Mesenchymal stem cell (in vitro differentiated cells and primary cell): ENCODE measurements around the gene POLK.

Source experiments
- DNase-seq: peaks from one replicate; pipeline ENCODE4 v3.0.0-alpha.2; 2013
- H2AFZ ChIP-seq: one replicate; pipeline ENCODE4 v1.6.1; 2013; ENCODE audit warnings: low read depth, mild to moderate bottlenecking, control low read depth, inconsistent platforms, low read length, moderate library complexity
- H2AK5ac ChIP-seq: 2 replicates; pipeline ENCODE4 v1.6.1; 2013; ENCODE audit warnings: low read length, moderate library complexity, mild to moderate bottlenecking, inconsistent platforms; ENCODE audit not compliant: severe bottlenecking
- H2BK120ac ChIP-seq: one replicate; pipeline ENCODE4 v1.6.1; 2013; ENCODE audit warnings: low read depth, mild to moderate bottlenecking, inconsistent platforms, low read length, moderate library complexity
- H2BK12ac ChIP-seq, 2 experiments: one replicate each; pipeline ENCODE4 v1.6.1; 2013; ENCODE audit warnings: inconsistent platforms in 2 of 2, low read length in 2 of 2, mild to moderate bottlenecking in 2 of 2, moderate library complexity in 2 of 2, control low read depth in 1 of 2
- H2BK15ac ChIP-seq: one replicate; pipeline ENCODE4 v1.6.1; 2013; ENCODE audit warnings: mild to moderate bottlenecking, low read depth, inconsistent platforms; ENCODE audit not compliant: poor library complexity, severe bottlenecking
- H2BK5ac ChIP-seq: 2 replicates; pipeline ENCODE4 v1.6.1; 2013; ENCODE audit warnings: low read depth, mild to moderate bottlenecking, low read length, control low read depth, inconsistent platforms; ENCODE audit not compliant: poor library complexity, severe bottlenecking
- H3K14ac ChIP-seq, 2 experiments: one replicate each; pipeline ENCODE4 v1.6.1; 2013; ENCODE audit warnings: inconsistent platforms in 2 of 2, low read length in 2 of 2, control low read depth in 1 of 2, mild to moderate bottlenecking in 1 of 2, moderate library complexity in 1 of 2
- H3K18ac ChIP-seq, 2 experiments: one replicate each; pipeline ENCODE4 v1.6.1; 2013; ENCODE audit warnings: inconsistent platforms in 2 of 2, low read length in 2 of 2, control low read depth in 1 of 2, low read depth in 1 of 2, mild to moderate bottlenecking in 1 of 2
- H3K23ac ChIP-seq, 2 experiments: one replicate each; pipeline ENCODE4 v1.6.1; 2013; ENCODE audit warnings: inconsistent platforms in 2 of 2, low read length in 2 of 2, mild to moderate bottlenecking in 2 of 2, moderate library complexity in 2 of 2, control low read depth in 1 of 2
- H3K27ac ChIP-seq: 2 replicates; pipeline ENCODE4 v1.5.1; 2013; ENCODE audit warnings: mild to moderate bottlenecking, moderate library complexity, low read length, control low read depth, inconsistent platforms; ENCODE audit not compliant: poor library complexity, severe bottlenecking
- H3K27me3 ChIP-seq, 2 experiments: 2 replicates each; pipeline versions ENCODE4 v1.6.1 to v1.7.0; 2013; ENCODE audit warnings: low read length in 2 of 2, mild to moderate bottlenecking in 2 of 2, moderate library complexity in 2 of 2, control low read depth in 1 of 2, inconsistent platforms in 1 of 2; ENCODE audit not compliant: control insufficient read depth in 1 of 2, insufficient read depth in 1 of 2
- H3K36me3 ChIP-seq, 2 experiments: 2 replicates each; pipeline versions ENCODE4 v1.6.1 to v1.7.0; 2013; ENCODE audit warnings: low read length in 2 of 2, control low read depth in 1 of 2, inconsistent platforms in 1 of 2, low read depth in 1 of 2, mild to moderate bottlenecking in 1 of 2; ENCODE audit not compliant: insufficient read depth in 2 of 2, control insufficient read depth in 1 of 2
- H3K4ac ChIP-seq, 2 experiments: one replicate each; pipeline ENCODE4 v1.6.1; 2013; ENCODE audit warnings: inconsistent platforms in 2 of 2, low read length in 2 of 2, mild to moderate bottlenecking in 2 of 2, moderate library complexity in 2 of 2, control low read depth in 1 of 2, low read depth in 1 of 2
- H3K4me1 ChIP-seq: 2 replicates; pipeline ENCODE4 v1.6.1; 2013; ENCODE audit warnings: low read depth, low read length, control low read depth; ENCODE audit not compliant: control insufficient read depth, insufficient read depth
- H3K4me2 ChIP-seq: 2 replicates; pipeline ENCODE4 v1.6.1; 2013; ENCODE audit warnings: low read length, mild to moderate bottlenecking, inconsistent platforms; ENCODE audit not compliant: poor library complexity, severe bottlenecking
- H3K4me3 ChIP-seq, 2 experiments: 2 replicates each; pipeline versions ENCODE4 v1.5.1 to v1.7.0; 2013; ENCODE audit warnings: low read length in 2 of 2, mild to moderate bottlenecking in 2 of 2, control low read depth in 1 of 2, low read depth in 1 of 2; ENCODE audit not compliant: insufficient read depth in 1 of 2
- H3K79me1 ChIP-seq: replicated peaks from 2 replicates; pipeline ENCODE4 v1.6.1; 2013; ENCODE audit warnings: mild to moderate bottlenecking, control low read depth, low read length, inconsistent platforms; ENCODE audit not compliant: poor library complexity, severe bottlenecking
- H3K9ac ChIP-seq: 2 replicates; pipeline ENCODE4 v1.7.0; 2013; ENCODE audit warnings: mild to moderate bottlenecking, low read length, moderate library complexity
- H3K9me3 ChIP-seq: 2 replicates; pipeline ENCODE4 v1.7.0; 2013; ENCODE audit warnings: mild to moderate bottlenecking, low read length; ENCODE audit not compliant: control insufficient read depth
- H4K8ac ChIP-seq: one replicate; pipeline ENCODE4 v1.6.1; 2013; ENCODE audit warnings: inconsistent platforms, mild to moderate bottlenecking, low read length, moderate library complexity
- H4K91ac ChIP-seq: one replicate; pipeline ENCODE4 v1.6.1; 2013; ENCODE audit warnings: mild to moderate bottlenecking, low read length, inconsistent platforms
- WGBS: methylation state at CpG from one replicate; pipeline ENCODE4 v1.1.7; 2013; ENCODE audit warnings: mixed read lengths; 5-methylcytosine and 5-hydroxymethylcytosine counted together

POLK gene

GRCh38 chr5:75512383-75513074 is 838 bp downstream of the POLK start:
- Histone ChIP-seq H3K4me3 (peak overlapping the region in 1 of 2 experiments; percentile 95), H2BK5ac (no peak overlapping the region), H3K27ac (no peak overlapping the region), H3K4ac (no peak overlapping the region), H4K91ac (no peak overlapping the region), H2BK15ac (no peak overlapping the region), H3K9ac (peak overlapping the region; percentile 96), H3K23ac (no peak overlapping the region), H2BK12ac (no peak overlapping the region), H3K36me3 (peaks cover 0 to 2% of the 10 kb centered on the region in 2 experiments), H3K9me3 (no peaks in the 10 kb centered on the region), H3K14ac (no peak overlapping the region), H2AK5ac (no peak overlapping the region), H3K4me2 (peak overlapping the region; percentile 68), H3K18ac (no peak overlapping the region), H3K4me1 (peaks cover 3% of the 10 kb centered on the region), H2BK120ac (no peak overlapping the region), H3K27me3 (no peaks in the 10 kb centered on the region), H3K79me1 (no peaks in the 10 kb centered on the region), H2AFZ (no peak overlapping the region), H4K8ac (no peak overlapping the region)
- no peak for DNase-seq
- 90% methylated on average over 15 of the region's 16 CpGs for WGBS

- no CpG with 5 or more reads among the region's 1 CpG for WGBS
- no peak overlapping the region for H3K14ac ChIP-seq
- no peak overlapping the region for H2AK5ac ChIP-seq
- H3K18ac ChIP-seq: no peak overlapping the region
- H3K27me3 ChIP-seq: no peaks in the 10 kb centered on the region
- no peak overlapping the region for H2AFZ ChIP-seq
- no peak overlapping the region for H3K23ac ChIP-seq
- H3K4me1 ChIP-seq: peaks cover 5% of the 10 kb centered on the region
- H2BK15ac ChIP-seq: no peak overlapping the region
- H3K4me2 ChIP-seq: no peak overlapping the region
- no peak overlapping the region for H3K27ac ChIP-seq
- peak overlapping the region in 1 of 2 experiments; percentile 95 for H3K4me3 ChIP-seq
- H4K91ac ChIP-seq: no peak overlapping the region
- no peak for DNase-seq
- no peak overlapping the region for H3K4ac ChIP-seq
- H3K9me3 ChIP-seq: no peaks in the 10 kb centered on the region
- peak overlapping the region; percentile 96 for H3K9ac ChIP-seq
- H4K8ac ChIP-seq: no peak overlapping the region
- no peak overlapping the region for H2BK5ac ChIP-seq
- H3K36me3 ChIP-seq: peaks cover 0 to 2% of the 10 kb centered on the region in 2 experiments
- no peak overlapping the region for H2BK12ac ChIP-seq
- peaks cover 2% of the 10 kb centered on the region for H3K79me1 ChIP-seq
- H2BK120ac ChIP-seq: no peak overlapping the region
Measured at GRCh38 chr5:75513841-75514240, 2.1 kb downstream of the POLK start.

- Histone ChIP-seq H3K18ac (no peak overlapping the region), H2BK5ac (no peak overlapping the region), H2AFZ (no peak overlapping the region), H4K8ac (no peak overlapping the region), H2BK120ac (no peak overlapping the region), H3K79me1 (peaks cover 2% of the 10 kb centered on the region), H2BK15ac (no peak overlapping the region), H3K14ac (no peak overlapping the region), H3K27me3 (no peaks in the 10 kb centered on the region), H3K27ac (no peak overlapping the region), H3K4me3 (no peak overlapping the region), H3K4me1 (peaks cover 5% of the 10 kb centered on the region), H2AK5ac (no peak overlapping the region), H2BK12ac (no peak overlapping the region), H3K9me3 (no peaks in the 10 kb centered on the region), H3K4me2 (no peak overlapping the region), H3K36me3 (peaks cover 0 to 2% of the 10 kb centered on the region in 2 experiments), H3K4ac (no peak overlapping the region), H3K23ac (no peak overlapping the region), H3K9ac (peak overlapping the region; percentile 96), H4K91ac (no peak overlapping the region)
- no peak for DNase-seq
- 100% methylated on average over 1 of the region's 3 CpGs for WGBS
Measured at GRCh38 chr5:75514323-75514722, 2.6 kb downstream of the POLK start.

- Histone ChIP-seq H3K4me2 (no peak overlapping the region), H3K18ac (no peak overlapping the region), H3K23ac (no peak overlapping the region), H3K4me3 (no peak overlapping the region), H3K4ac (no peak overlapping the region), H2BK12ac (no peak overlapping the region), H3K14ac (no peak overlapping the region), H2BK5ac (no peak overlapping the region), H3K9ac (no peak overlapping the region), H3K27ac (no peak overlapping the region), H3K36me3 (peaks cover 0 to 6% of the 10 kb centered on the region in 2 experiments), H4K8ac (no peak overlapping the region), H3K79me1 (peaks cover 6% of the 10 kb centered on the region), H3K4me1 (peaks cover 3% of the 10 kb centered on the region), H2BK15ac (no peak overlapping the region), H2AK5ac (no peak overlapping the region), H2BK120ac (no peak overlapping the region), H3K27me3 (no peaks in the 10 kb centered on the region), H2AFZ (no peak overlapping the region), H3K9me3 (peaks cover 15% of the 10 kb centered on the region), H4K91ac (no peak overlapping the region)
- DNase-seq: no peak
- WGBS: no CpG with 5 or more reads among the region's 1 CpG
Measured at GRCh38 chr5:75519761-75520160, 8.1 kb downstream of the POLK start.
